ENCODE data around the gene RASAL2.
"Not testable (repeated sequence)": the region's sequence is repeated elsewhere in the genome, so short reads cannot be mapped to it uniquely, and the experiment has no call there.

RASAL2 gene

DNA sequence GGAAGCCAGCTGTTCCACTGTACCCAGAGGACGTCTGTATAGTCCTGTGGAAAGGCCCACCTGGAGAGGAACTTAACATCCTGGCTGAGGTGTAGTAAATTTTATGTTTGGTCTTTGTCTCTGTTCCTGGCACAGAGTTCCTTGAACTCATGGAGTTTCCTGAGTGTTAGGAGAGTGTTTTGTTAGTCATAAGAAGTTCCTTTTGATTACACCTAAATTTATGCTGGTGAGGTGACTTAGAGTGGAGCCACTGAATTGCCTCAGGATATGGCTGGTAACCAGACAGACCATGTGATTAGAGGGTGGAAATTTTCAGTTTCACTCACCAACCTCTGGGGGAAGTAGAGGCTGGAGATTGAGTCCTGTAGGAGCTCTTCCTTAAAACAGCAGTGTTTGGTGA, 57.9 kb downstream of the RASAL2 start:
- FAIRE-seq, result no peak

DNA sequence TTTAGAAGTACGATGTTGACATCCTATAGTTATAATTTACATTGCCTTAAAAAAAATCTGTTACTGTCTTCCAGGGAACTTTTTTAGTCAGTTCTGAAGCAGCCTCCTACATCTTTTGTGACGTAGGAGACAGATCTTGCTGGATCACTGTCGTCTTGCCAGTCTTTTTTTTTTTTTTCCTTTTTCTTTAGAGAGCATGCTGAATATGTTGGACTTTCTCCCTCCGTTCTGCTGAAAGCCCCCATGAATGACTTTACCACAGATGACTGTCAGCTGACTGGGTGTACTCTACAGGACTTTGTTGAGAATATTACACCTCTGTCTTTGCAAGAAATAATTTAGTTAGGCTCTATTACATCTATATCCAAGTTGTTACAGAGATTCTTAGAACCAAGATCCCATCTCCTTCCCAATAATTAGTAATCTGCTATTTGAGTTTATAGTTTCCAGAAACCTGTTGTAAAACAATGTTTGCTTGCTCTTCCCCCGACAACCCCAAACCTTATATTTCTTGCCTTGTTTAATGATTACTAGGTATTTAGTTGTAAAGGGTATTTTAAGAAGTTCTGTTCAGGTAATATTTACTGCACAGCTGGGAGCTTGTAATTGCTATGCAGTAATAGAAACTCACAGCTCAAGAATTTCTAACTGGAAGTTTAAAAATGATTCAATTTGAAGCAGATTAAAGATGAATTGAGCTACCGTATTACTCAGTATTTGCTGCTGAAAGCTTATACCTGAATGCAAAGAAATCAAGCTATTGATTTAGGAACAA, 61.8 kb downstream of the RASAL2 start:
- FAIRE-seq, result no peak

More for the DNA sequence above, 57.9 kb downstream of the RASAL2 start:
- DNase-seq (ENCODE audit: insufficient read length, low spot score), result no peak

DNA sequence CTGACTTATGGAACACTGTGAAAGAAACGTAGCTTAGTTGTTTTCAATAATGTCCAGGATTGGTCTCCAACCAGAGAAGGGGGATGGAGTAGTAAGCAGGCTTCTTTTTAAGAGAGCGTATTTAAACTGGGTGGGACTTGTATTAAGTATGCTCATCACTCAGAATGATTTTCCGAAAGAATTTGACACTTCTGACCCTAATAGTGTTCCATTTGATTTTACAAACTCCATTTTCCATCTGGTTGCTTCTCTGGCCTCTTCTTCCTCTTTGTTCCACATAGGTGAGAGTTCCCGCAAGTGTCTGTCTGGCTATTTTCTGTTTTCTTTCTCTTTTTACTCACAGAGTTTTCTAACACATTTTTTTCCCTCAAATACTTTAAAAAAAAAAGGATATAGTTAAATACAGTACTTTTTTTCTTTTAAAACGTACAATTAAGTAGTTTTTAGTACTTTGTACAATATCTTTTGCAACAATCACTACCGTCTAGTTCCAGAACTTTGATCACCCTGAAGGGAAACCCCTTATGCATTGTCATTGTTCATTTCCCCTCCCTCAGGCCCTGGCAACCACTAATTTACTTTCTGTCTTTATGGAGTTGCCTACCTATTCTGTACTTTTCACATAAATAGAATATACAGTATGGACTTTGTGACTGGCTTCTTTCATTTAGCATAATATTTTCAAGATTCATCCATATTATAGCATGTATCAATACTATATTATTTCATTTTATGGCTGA, 67.0 kb downstream of the RASAL2 start:
- FAIRE-seq, result no peak

More for the DNA sequence above, 61.8 kb downstream of the RASAL2 start:
- DNase-seq (ENCODE audit: insufficient read length, low spot score), result no peak

DNA sequence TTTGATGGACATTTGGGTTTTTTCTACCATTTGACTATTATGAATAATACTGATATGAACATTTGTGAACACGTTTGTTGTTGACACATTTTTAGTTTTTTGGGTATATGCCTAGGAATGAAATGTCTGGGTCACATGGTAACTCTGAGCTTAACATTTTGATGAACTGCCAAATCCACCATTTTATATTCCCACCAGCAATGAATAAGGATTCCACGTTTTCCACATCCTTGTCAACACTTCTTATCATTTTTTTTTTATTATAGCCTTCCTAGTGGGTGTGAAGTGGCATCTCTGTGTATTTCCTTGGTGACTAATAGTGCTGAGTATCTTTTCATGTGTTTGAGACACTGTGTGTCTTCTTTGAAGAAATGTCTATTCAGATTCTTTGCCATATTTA, 67.6 kb downstream of the RASAL2 start:
- no peak for DNase-seq (ENCODE audit: insufficient read length, low spot score)
- FAIRE-seq, result no peak

More for the DNA sequence above, 67.0 kb downstream of the RASAL2 start:
- DNase-seq (ENCODE audit: insufficient read length, low spot score), result no peak

DNA sequence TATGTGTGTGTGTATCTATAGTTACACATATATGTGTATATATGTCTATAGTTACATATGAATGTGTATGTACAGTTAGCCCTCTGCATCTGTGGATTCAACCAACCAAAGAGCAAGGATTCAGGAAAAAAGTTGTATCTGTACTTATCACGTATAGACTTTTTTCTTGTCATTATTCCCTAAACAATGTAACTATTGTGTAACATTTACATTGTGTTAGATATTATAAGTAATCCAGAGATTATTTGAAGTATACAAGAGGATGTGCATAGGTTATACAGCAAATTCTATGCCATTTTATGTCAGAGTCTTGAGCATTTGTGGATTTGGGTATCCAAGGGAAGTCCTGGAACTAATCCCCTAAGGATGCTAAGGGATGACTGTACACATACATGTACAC, 71.3 kb downstream of the RASAL2 start:
- FAIRE-seq (no peak), DNase-seq (ENCODE audit: insufficient read length, low spot score) (no peak)

DNA sequence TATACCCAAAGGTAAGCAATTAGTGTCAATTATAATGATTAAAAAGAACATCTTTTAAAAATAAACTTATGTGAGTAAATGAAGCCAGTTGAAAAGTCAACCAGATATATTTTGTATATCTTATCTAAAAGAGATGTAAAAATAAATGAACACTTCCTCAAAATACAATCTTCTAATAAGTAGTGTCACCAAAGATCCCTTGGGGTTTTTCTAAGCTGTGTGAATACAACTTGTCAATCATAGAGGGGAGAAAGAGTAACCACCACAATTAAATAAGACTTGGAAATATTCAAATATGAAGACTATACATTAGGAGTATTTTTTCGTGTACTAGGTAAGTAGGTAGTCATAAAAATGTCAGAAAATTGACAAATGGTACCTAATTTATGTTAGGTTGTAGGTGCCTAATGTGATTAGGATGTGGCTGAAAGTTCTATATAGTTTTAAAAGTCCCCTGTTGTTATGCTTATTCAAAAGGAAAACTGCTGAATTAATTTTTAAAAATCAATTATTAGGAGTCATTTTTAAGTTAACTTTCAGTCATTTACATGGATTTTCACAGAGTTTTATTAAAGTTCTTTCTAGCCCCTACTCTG, 72.6 kb downstream of the RASAL2 start:
- no peak for FAIRE-seq

DNA sequence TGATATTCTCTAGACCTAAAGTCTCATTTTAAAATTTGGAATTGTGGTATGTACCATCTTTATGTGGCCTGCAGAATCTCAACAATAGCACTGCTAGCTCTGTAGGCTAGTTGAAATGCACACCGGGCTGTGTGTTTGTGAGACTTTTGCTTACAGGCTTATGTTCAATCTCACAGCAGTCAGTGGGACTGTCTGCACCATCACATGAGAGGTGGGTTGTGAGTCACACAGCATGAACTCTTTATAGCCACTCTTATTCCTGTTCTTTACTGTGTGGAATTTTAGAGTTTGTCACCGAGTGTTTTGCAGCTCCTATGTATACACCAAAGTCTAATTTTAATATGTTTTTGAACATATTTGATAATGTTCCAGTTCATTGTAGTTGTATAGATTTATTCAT, 74.6 kb downstream of the RASAL2 start:
- FAIRE-seq, result peak; percentile 46
- no peak for DNase-seq (ENCODE audit: insufficient read length, low spot score)

More for the DNA sequence above, 72.6 kb downstream of the RASAL2 start:
- no peak for DNase-seq (ENCODE audit: insufficient read length, low spot score)

DNA sequence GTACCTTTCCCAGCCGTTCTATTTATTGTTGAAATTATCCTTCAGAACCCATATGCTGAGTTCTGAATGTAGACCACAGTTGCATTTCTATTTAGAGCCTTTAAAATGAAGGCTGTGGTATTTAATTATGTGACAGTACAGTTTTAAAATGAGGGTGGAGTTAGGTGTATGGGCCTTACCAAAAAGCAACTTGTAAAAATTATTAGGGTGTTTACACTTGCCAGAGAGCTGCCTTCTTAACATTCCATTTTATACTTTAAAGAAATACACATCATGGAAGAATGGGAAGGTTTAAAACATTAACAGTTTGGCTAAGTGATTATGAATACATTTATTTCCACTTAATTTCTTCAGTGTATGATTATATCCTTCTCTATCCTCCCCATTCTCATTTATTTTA, 75.7 kb downstream of the RASAL2 start:
- no peak for FAIRE-seq
- DNase-seq (ENCODE audit: insufficient read length, low spot score), result no peak

DNA sequence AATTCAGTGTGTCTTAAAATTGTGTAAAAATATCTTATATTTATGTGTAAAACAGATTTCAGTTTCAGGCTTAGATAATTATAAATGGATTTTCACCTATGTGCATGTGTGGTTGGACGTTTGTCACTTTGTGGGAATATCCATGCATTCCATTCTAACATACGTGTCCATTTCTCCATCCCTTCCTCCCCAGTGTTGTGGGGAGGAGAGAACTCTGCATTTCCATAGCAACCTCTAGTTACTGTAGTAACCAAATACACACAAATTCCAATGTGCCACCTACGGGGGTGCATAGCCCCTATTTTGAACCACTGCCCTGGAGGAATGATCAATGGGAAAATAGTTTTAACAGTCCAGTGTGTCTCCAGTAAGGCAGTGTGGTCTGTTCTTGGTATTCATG, 79.0 kb downstream of the RASAL2 start:
- DNase-seq (ENCODE audit: insufficient read length, low spot score), result no peak
- no peak for FAIRE-seq

DNA sequence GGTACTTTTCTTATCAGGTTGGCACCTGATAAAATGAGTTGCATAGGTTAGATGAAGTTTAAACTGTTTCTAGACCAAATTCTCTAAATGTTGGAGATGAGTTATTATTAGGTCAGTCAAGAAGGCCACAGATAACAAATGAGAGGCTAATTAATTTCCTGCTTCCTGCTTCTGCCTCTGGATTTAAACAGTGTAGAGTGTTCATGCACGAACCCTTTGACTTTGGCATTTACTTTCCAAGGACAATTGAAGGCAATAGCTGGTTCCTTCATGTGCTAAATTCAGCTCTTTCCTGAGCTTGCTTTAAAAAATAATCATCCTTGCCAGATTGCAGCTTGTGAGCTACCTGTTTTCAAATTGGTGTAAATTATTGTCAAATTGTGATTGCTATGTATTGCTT, 80.6 kb downstream of the RASAL2 start:
- FAIRE-seq (no peak), DNase-seq (ENCODE audit: insufficient read length, low spot score) (no peak)

DNA sequence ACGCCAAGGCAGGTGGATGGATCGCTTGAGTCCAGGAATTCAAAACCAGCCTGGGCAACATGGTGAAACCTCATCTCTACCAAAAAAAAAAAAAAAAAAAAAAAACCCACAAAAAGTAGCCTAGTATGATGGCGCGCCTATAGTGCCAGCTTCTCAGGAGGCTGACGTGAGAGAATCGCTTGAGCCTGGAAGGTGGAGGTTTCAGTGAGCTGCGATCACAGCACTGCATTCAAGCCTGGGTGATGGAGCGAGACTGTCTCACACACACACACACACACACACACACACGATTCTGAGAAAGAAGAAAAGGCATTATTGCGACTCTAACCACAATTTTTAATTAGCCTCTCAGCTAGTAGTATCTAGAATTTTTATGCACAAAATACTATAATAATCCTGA, 86.5 kb downstream of the RASAL2 start:
- no peak for DNase-seq (ENCODE audit: insufficient read length, low spot score)

DNA sequence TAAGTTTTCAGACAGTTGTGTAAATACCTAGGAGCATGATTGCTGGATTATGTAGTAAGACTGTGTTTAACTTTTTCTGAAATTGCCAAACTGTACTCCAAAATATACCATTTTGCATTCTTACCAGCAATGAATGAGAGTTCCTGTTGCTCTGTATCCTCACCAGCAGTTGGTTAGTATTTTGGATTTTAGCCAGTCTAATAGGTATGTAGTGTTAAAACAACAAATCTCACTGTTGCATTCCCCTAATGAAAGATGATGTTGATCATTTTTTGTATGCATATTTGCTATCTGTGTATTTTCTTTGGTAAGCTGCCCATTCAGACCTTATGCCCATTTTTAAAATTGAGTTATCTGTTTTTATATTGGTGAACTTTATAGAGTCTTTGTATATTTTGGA, 89.9 kb downstream of the RASAL2 start:
- FAIRE-seq (no peak), DNase-seq (ENCODE audit: insufficient read length, low spot score) (no peak)

More for the DNA sequence above, 86.5 kb downstream of the RASAL2 start:
- no peak for FAIRE-seq

DNA sequence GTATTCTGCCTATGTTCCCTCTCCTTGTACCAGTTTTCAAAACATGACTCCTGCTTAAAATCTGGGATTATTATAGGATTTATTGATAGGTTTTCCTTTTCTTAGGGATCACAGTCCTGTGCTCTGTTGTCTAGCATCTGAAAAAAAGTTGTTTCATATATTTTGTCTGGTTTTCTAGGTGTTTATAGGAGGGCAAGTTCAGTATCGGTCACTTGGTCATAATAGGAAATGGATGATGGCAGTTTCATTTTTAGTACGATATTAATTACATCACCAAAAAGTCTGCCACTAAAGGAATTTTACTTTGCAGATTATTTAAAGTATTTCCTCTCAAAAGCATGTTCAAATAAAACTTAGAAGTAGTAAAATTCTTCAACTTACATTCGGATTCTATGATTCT, 94.4 kb downstream of the RASAL2 start:
- FAIRE-seq (no peak), DNase-seq (ENCODE audit: insufficient read length, low spot score) (no peak)

DNA sequence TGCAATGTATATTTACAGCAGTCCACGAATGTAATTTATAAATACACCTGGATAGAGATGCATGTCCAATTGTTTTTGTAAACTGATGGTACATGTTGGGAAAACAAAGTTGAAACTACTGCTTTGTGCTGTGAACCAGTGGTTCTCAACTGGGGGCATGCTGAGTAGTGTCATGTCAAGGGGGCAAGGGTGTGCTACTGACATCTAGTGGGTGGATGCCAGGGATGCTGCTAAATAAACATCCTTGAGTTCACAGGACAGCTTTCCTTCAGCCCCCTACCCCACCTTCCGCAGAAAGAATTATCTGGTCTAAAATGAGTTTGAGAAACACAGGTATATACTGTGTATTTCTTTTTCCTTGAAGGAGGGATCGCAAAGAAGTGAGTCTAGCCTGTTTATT, 95.9 kb downstream of the RASAL2 start:
- peak; percentile 12 for DNase-seq (ENCODE audit: insufficient read length, low spot score)
- peak; percentile 52 for FAIRE-seq

DNA sequence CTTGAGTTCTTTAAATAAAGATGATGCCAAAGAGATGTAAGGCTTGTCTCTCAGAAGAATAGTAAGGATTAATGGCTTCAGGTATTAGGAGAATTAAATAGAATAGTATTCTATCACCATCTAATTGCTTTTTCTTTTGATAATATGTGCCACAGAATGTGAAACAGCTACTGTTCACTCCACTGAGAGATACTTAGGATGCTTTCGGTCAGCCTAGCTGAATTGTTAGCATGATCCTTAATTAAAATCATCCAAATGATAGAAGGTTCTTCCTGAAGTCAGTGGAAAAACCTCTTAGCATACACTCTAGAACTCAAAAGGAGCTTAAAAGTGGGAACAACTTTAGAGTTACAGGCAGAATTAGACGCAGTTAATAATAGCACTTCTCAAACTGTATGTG, 97.0 kb downstream of the RASAL2 start:
- DNase-seq (ENCODE audit: insufficient read length, low spot score), result no peak
- no peak for FAIRE-seq

DNA sequence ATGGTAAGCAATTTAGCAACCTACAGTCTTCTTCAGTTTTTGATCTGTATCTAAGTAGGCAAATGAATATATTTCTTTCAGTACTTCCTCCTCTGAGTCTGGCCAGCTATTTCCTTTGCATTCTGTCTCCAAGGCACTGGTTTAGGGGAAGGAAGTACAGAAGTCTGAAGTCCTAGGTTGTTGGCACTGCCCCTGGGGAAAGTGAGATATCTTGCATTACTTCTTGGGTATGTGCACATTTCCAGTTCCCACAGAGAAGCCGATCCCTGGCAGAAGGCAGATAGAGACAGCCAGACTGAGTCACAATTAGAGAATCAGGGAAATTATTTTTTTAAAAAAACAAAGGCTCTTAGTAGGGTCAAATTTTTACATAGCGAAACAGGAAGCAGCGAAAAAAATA, 98.8 kb downstream of the RASAL2 start:
- FAIRE-seq (peak; percentile 62), DNase-seq (ENCODE audit: insufficient read length, low spot score) (peak; percentile 51)

DNA sequence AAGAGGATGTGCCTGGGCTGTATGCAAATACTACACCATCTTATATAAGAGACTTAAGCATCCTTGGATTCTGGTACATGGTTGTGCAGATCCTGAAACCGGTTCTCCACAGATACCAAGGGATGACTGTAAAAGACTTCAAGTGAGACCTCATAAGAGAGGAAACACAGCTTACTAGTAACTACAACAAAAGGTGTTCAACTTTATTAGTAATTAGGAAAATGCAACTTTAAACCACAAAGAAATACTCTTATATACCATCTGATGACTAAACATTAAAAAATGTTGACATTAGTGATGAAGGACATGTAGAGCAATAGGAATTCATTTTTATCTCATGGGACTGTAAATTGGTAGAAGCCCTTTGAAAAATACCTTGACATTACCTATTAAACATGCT, 102.7 kb downstream of the RASAL2 start:
- DNase-seq (ENCODE audit: insufficient read length, low spot score) (no peak), FAIRE-seq (no peak)

DNA sequence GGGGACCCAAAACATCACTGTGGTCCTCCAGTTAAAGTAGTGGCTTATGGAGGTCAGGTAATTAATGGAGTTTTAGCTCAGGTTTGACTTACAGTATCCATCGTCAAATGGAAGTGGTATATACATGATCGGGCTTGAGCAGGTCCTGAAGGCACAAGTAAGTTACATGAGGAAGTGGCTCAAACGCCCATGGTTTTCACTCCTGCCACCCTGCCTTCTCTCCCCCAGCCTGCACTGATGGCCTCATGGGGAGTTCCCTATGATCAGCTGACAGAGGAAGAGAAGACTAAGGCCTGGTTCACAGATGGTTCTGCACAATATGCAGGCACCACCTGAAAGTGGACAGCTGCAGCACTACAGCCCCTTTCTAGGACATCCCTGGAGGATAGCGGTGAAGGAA, 108.2 kb downstream of the RASAL2 start:
- not testable (repeated sequence) for FAIRE-seq; DNase-seq (ENCODE audit: insufficient read length, low spot score)

DNA sequence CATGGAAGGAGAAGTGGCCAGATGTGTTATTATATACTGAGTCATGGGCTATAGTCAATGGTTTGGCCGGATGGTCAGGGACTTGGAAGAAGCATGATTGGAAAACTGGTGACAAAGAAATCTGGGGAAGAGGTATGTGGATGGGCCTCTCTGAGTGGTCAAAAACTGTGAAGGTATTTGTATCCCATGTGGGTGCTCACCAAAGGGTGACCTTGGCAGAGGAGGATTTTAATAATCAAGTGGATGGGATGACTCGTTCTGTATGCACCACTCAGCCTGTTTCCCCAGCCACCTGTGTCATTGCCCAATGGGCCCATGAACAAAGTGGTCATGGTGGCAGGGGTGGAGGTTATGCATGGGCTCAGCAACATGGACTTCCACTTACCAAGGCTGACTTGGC, 108.6 kb downstream of the RASAL2 start:
- not testable (repeated sequence) for DNase-seq (ENCODE audit: insufficient read length, low spot score); FAIRE-seq

DNA sequence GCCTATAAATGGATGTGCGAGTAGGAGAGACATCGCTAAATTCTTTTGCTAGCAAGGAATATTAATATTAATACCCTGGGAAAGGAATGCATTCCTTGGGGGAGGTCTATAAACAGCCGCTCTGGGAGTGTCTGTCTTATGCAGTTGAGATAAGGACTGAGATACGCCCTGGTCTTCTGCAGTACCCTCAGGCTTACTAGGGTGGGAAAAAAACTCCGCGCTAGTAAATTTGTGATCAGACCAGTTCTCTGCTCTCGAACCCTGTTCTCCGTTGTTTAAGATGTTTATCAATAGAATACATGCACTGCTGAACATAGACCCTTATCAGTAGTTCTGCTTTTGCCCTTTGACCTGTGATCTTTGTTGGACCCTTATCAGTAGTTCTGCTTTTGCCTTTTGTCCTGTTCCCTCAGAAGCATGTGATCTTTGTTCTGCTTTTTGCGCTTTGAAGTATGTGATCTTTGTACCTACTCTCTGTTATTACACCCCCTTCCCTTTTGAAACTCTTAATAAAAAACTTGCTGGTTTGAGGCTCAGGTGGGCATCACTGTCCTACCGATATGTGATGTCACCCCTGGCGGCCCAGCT, 114.5 kb downstream of the RASAL2 start:
- FAIRE-seq; DNase-seq (ENCODE audit: insufficient read length, low spot score): not testable (repeated sequence)

DNA sequence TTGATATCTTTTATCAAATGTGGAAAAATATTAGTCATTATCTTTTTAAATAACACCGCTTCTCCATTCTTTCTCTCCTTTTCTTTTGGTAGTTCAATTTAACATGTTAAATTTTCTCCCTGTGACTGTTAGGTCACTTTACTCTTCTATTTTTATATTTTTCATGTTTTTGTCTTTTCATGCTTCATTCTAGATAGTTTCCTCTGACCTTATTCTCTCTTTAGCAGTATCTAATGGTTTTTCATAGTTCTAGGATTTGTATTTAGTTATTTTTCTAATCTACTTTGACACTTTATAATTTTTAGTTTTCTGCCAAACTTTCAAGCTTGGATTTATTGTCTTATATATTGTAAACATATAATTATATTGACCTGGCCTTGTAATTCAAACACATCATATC, 116.0 kb downstream of the RASAL2 start:
- DNase-seq (ENCODE audit: insufficient read length, low spot score), result no peak
- no peak for FAIRE-seq

Measured in HTR-8/SVneo (cell line).